NCI-H1105 (cell line): Measurements from ENCODE around the gene DUOX1.

Source experiments
- DNase-seq: peaks from one replicate; lab custom pipeline; 2025; lab: John Stamatoyannopoulos, UW

The DUOX1 gene

DNA sequence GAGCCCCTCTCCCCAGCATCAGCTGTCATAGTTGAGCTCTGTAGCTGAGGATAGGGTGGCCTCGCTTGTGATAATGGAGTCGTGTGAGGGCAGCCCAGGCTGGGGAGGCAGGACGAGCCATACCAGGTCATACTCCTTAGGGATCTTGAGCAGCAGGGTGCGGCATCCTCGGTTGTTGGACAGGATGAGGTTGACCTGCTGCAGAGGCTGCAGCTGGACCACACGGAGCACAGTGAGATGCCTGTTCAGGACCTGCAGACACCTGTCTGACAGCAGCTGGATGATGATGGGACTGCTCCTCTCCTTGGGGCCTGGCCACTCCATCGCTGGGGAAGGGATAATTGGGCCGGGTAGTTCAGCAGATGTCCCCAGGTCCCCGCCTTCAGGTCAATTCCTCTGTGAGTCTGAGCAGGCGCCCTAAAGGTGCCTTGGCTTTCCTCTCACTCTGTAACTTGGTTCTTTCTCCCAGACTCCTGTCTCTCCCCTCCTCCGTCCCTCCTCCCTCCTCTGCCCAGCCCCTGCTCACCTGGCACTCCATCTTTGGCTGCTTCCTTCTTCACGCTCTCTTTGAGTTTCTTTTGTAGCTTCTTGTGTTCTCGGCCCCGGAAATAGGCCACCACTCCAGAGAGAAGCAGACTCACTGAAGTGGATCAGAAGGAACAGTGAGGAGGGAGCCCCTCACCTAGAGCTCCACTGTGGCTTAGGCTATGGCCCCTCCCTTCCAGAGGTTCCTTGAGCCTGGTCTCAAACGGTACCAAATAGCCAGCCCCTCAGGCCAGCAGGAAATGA is 23.6 kb upstream of the DUOX1 start:
- DNase-seq: no peak

DNA sequence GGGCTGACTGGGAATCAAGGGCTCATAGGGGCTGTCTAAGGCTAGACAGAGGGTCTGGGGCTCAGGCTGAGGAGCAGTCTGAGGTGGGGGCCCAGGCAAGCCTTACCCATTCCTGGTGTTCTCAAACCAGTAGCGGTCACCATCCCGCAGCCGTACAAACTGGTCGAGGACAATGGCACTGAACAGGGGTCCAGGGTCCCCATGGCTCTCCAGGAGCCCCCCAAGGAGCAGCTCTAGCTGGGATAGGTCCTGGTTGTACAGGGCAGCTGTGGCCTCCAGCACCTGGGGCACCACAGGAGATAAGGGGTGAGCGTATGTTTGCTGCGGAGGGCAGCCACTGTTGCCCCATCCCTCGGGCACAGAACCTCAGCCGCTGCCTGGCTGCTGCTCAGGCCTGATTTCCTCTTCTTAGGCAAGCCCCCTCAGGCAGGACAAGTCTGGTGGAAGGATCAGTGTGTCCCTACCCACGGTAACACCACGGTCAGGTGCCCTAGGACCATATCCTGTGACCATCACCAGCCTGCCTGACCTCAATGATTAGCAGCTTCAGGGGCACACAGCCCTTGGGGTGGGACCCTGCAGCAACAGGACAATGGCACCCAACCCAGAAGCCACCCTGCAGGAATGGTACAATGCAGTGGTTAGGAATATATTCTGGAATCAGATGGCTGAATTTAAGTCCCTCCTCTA is 21.7 kb upstream of the DUOX1 start:
- DNase-seq: no peak

DNA sequence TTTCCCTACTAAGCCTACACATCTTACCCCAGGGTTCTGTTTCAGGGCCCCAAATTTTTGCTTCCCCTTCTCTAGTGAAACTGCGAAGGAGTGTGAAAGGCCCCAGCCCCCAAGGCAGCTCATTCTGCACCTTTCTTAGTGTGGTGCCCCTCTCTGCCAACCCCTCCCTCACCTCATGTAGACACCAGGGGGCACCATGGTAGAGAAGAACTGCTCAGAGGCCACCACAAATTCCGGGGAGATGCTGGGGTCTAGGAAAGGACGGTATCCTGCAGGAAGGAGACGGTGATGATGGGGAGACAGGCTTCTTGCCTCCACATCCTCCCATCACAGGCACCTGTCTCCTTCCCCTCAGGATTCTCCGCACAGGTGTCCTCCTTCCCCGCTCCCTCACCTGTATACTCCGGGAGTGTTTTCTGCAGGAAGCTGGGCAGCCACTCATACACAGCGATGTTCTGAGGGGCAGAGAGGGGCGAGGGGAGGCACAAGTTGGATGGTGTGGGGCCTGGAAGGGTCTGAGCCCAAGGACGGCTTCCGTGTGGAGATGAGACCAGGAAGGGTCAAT is 19.5 kb upstream of the DUOX1 start:
- DNase-seq: no peak

- no peak for DNase-seq
Observed at GRCh38 chr15:45111390-45112142, 18.2 kb upstream of the DUOX1 start.

DNA sequence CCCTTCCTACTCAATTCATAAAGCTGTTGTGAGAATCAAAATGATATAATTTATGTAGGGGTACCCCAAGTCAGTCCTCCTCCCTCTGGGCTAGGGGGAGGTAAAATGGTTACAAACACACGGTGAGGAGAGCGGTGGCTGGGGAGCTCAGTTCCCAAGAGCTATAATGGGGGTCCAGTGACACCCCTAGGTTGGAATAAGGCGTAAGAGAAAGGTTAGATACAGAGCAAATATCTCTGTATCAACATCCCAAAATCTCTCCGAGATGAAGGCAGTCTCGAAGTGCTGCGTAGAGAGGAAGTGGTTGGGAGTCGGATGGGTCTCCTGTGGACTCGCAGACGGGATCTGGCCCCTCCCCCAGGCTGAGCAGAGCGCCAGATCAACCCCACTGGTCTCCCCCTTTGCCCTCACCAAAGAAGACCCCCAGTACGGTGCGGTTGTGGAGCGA is 17.6 kb upstream of the DUOX1 start:
- DNase-seq: no peak

DNA sequence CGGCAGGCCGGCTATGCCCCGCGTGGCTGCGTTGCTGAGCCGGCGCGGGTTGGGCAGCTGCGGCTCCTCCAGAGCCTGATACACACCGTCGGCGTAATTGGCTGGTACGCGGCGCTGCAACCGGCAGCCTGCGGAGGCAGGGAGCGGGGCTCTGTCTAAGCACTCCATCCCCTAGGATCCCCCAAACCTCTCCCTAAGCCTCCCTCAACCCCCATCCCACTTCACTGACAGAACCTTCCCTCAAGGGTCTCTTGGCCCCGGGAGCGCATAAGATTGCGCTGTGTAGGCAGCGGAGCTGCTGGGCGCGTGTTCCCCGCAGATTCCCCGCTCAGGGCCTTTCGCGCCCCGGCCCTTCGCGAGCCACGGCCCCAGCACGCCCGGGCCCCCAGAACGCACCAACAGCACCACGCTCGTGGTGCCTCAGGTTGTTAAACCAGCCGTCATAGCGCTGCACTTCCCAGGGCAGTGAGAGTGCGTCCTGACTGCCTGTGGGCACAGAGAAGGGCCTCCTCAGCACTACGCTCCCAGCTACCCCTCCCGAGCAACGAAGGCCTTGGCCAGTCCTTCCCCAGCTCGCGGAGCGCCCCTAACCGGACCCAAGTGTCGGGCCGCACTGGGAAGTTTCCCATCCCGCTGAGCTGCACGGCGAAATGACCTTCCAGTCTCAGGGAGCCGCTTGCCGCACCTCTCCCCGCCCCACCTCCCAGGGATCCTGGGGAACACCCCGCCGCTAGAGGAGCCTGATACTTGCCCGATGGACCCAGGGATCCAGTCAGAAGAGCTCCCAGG is 17.0 kb upstream of the DUOX1 start:
- DNase-seq: no peak

- DNase-seq: no peak
Observed at GRCh38 chr15:45113380-45113990, 16.3 kb upstream of the DUOX1 start.

GRCh38 chr15:45114076-45114750 is 15.6 kb upstream of the DUOX1 start, which contains the start of the genes DUOX2 and DUOXA2:
Gene DUOX2, minus strand, starts transcription at chr15:45114172. Its CDS starts 761 bp downstream, at chr15:45113411.
Gene DUOXA2, plus strand, starts transcription at chr15:45114326. Its CDS starts 280 bp downstream, at chr15:45114606.
- DNase-seq: no peak

DNA sequence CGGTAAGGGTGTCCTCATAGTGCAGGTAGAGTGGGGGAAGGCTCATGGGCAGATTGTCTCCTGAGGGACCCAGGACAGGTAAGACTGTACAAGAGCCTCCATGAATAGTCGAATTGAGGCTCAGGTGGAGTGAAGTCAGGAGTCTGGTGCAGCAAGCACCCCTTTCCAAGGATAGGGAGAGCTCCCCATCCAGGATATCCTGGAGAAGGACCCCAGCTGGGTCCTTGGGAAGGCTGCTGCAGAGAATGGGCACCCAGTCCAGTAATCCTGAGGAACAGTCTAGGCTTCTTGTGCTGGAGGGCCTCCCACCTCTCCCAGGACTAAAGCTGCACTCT is 15.1 kb upstream of the DUOX1 start:
- DNase-seq: no peak

- no peak for DNase-seq
Observed at GRCh38 chr15:45115312-45115820, 14.4 kb upstream of the DUOX1 start.

DNA sequence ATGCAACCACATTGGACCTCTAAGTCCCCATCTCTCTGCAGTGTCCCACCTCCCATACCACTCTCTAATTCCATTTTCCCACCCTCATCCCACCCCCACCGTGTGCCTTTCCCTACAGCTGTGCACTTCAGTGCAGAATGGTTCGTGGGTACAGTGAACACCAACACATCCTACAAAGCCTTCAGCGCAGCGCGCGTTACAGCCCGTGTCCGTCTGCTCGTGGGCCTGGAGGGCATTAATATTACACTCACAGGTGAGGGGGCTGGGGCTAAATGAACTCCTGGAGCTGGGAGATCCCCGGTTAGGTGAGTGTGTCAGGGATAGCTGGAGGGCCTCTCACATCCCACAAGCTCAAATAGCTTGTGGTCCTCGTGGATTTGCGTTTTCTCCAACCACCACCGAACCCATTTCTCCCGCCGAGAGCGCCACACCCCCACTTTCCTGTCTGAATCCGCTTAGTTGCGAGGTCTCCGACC is 13.8 kb upstream of the DUOX1 start:
- no peak for DNase-seq

- no peak for DNase-seq
Observed at GRCh38 chr15:45116482-45117307, 13.1 kb upstream of the DUOX1 start.

DNA sequence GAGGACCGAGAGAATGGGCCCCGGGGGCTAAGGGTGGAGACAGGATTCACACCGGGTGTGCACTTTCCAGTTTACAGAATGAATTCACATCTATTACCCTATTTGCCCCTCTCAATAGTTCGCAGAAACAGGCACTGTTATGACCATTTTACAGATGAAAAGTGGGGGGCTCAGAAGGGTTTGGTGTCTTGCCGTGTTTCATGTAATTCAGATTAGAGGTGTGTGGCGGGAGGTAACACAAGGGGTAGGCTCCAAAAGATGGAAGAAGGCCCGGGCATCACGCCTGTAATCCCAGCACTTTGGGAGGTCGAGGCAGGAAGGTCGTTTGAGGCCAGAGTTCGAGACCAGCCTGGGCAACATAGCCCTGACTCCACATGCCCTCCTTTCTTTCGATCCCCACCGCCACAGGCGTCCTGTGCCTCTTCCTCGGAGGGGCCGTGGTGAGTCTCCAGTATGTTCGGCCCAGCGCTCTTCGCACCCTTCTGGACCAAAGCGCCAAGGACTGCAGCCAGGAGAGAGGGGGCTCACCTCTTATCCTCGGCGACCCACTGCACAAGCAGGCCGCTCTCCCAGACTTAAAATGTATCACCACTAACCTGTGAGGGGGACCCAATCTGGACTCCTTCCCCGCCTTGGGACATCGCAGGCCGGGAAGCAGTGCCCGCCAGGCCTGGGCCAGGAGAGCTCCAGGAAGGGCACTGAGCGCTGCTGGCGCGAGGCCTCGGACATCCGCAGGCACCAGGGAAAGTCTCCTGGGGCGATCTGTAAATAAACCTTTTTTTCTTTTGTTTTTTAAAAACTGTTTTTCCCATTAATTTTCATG is 12.3 kb upstream of the DUOX1 start:
- no peak for DNase-seq

GRCh38 chr15:45118131-45118588 is 11.6 kb upstream of the DUOX1 start:
- peak; percentile 69 for DNase-seq

DNA sequence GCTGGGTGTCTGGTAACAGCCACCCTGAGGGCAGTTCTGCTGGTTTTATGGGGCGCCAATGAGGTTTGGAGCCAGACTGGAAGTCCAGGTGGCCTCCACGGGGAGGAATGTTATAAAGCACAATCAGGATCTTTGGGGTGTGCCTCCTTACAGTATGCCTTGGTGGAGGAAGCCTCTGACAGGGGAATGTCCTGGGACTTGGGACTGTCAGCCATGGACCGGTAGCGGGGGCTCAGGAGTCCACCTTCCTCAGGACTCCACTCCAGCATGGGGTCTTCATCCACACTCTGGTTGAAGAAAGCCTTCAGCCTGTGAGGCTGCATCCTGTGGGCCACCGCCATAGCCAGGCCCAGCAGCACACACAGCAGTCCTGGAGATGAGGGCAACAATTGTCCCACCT is 10.8 kb upstream of the DUOX1 start:
- no peak for DNase-seq

GRCh38 chr15:45120081-45120972 is 9.5 kb upstream of the DUOX1 start:
- DNase-seq: no peak

- no peak for DNase-seq
Observed at GRCh38 chr15:45121020-45121419, 8.8 kb upstream of the DUOX1 start.
